Liver (tissue), 3 donors: Measurements from ENCODE around the gene FAM3A.

ENCODE experiments used
- CTCF ChIP-seq: fragments of 150-350 bp; IDR thresholded peaks from 2 replicates; pipeline ENCODE4 v1.5.1; 2017; ENCODE audit warnings: improper control_type of control experiment, low read depth, low read length; ENCODE audit not compliant: missing input control
- FOXA1 ChIP-seq: IDR thresholded peaks from 2 replicates; pipeline ENCODE4 v1.6.1; 2016; ENCODE audit warnings: antibody characterized with exemption
- SP1 ChIP-seq: IDR thresholded peaks from 2 replicates; pipeline ENCODE4 v1.6.1; 2018; ENCODE audit warnings: antibody characterized with exemption, mild to moderate bottlenecking
- ZBTB33 ChIP-seq: IDR thresholded peaks from 2 replicates; pipeline ENCODE4 v1.6.1; 2016; ENCODE audit warnings: antibody characterized with exemption
- donor health status: healthy.
- donor health status: healthy.

GRCh38 chrX:154482786-154483185 lies 33.2 kb downstream of the FAM3A start:
- TF ChIP-seq CTCF: no peak
- TF ChIP-seq SP1: no peak
- TF ChIP-seq ZBTB33: no peak
- no peak for TF ChIP-seq FOXA1
